Caco-2 (cell line): ENCODE results near the gene USP24. TPM values are rescaled to one million over a fixed set of nuclear protein-coding genes. Genes with fewer than 3 reads are reported as not detected.

Experiments used
- BruUV-seq: library from RNA; stranded (reverse); fragments of 400-500 nt; replicated peaks from 2 replicates; lab custom pipeline; 2021; lab: Mats Ljungman, UMichigan
- CTCF ChIA-PET: fragments of 300-600 bp; sonication (Branson Sonifier 250); formaldehyde crosslinking; loops from one replicate; lab custom pipeline; 2022; ENCODE audit warnings: antibody characterized with exemption; lab: Charles Lee
- POLR2A ChIA-PET: fragments of 300-600 bp; sonication (Branson Sonifier 250); formaldehyde crosslinking; loops from one replicate; lab custom pipeline; 2022; ENCODE audit warnings: antibody characterized with exemption; lab: Charles Lee
- DNase-seq, 2 experiments: peaks; one replicate each; pipeline versions ENCODE4 v3.0.0 to v3.0.0-alpha.2; 2020 to 2022
- H3K27me3 ChIP-seq: replicated peaks from 2 replicates; pipeline ENCODE4 v1.6.0; 2011; ENCODE audit warnings: low read length; ENCODE audit not compliant: control insufficient read depth, insufficient read depth
- H3K36me3 ChIP-seq: 2 replicates; pipeline ENCODE4 v1.5.1; 2011; ENCODE audit warnings: low read length; ENCODE audit not compliant: control insufficient read depth, insufficient read depth
- H3K4me1 ChIP-seq: fragments of 250-450 bp; sonication (Bioruptor Pico); 2 replicates; pipeline ENCODE4 v1.5.1; 2020; ENCODE audit warnings: mild to moderate bottlenecking
- H3K4me3 ChIP-seq: 2 replicates; pipeline ENCODE4 v1.5.1; 2011; ENCODE audit warnings: low read depth, mild to moderate bottlenecking, control low read depth, low read length
- H3K9me3 ChIP-seq: fragments of 250-450 bp; sonication (Bioruptor Pico); 2 replicates; pipeline ENCODE4 v1.5.1; 2020; ENCODE audit warnings: mild to moderate bottlenecking, moderate library complexity
- H3K27ac Mint-ChIP-seq: one replicate; pipeline ENCODE4 v1.8.0; 2022; ENCODE audit warnings: mixed read lengths; ENCODE audit not compliant: unreplicated experiment
- H3K27me3 Mint-ChIP-seq: one replicate; pipeline ENCODE4 v1.8.0; 2022; ENCODE audit warnings: mixed read lengths; ENCODE audit not compliant: insufficient read depth, unreplicated experiment
- H3K36me3 Mint-ChIP-seq: one replicate; pipeline ENCODE4 v1.8.0; 2022; ENCODE audit warnings: mild to moderate bottlenecking, mixed read lengths; ENCODE audit not compliant: insufficient read depth, unreplicated experiment
- H3K4me1 Mint-ChIP-seq: one replicate; pipeline ENCODE4 v1.8.0; 2022; ENCODE audit warnings: low read depth, mixed read lengths; ENCODE audit not compliant: unreplicated experiment
- H3K4me3 Mint-ChIP-seq: one replicate; pipeline ENCODE4 v1.8.0; 2022; ENCODE audit warnings: mild to moderate bottlenecking, moderate library complexity, mixed read lengths; ENCODE audit not compliant: unreplicated experiment
- H3K9me3 Mint-ChIP-seq: one replicate; pipeline ENCODE4 v1.8.0; 2022; ENCODE audit warnings: mixed read lengths; ENCODE audit not compliant: unreplicated experiment
- intact Hi-C: fragments of 100-400 bp; cut with micrococcal nuclease; formaldehyde crosslinking; loops from one replicate; pipeline ENCODE4 v1.10.0; 2022; ENCODE audit not compliant: unreplicated experiment
- total RNA-seq: library from RNA; stranded (reverse); gene quantifications from 2 replicates; pipeline ENCODE4 v1.2.3, GENCODE V29; 2022
- TF ChIP-seq, protein P1 (sequence below), 2 experiments: fragments of 200-600 bp in 1 of 2; IDR thresholded peaks; 1 replicate in 1 of 2; 2 replicates in 1 of 2; pipeline versions ENCODE4 v1.5.1 to v1.8.0; 2011 to 2022; ENCODE audit warnings: antibody characterized with exemption in 1 of 2, control low read depth in 1 of 2, inconsistent platforms in 1 of 2, low read depth in 1 of 2, low read length in 1 of 2, mild to moderate bottlenecking in 1 of 2, moderate library complexity in 1 of 2; ENCODE audit not compliant: insufficient read depth in 1 of 2, severe bottlenecking in 1 of 2, unreplicated experiment in 1 of 2

USP24 gene
- total RNA-seq, 1 experiment from 2014 or later, result 34.7 TPM

DNA sequence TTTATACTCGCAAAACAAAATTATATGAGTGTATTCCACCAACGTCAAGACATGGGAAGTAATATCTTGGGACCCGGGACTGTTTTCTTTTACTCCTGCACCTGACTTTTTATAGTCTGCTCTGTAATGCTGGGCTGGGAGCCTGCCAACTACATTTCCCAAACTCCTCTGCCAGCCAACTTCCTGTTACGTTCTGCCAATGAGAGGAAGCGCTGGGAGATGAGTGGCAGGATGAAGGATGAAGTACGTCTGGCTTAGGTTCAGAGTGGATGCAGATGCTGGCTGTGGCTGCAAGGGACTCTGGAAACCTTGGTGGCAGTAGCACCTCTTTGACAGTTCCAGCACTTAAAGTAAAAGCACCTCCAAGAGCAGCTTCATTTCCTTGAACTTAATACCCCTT is 59.6 kb downstream of the USP24 start:
- intact Hi-C loops, result no loop called here
- BruUV-seq, result no TSS peak
- no peaks in the 10 kb centered on the region for H3K9me3 ChIP-seq
- no peak overlapping the region for H3K4me3 ChIP-seq
- no peaks in the 10 kb centered on the region for H3K4me1 ChIP-seq
- Mint-ChIP-seq H3K9me3 (no peaks in the 10 kb centered on the region), H3K4me1 (no peaks in the 10 kb centered on the region), H3K36me3 (peaks cover 47% of the 10 kb centered on the region), H3K4me3 (no peak overlapping the region), H3K27me3 (no peaks in the 10 kb centered on the region), H3K27ac (no peak overlapping the region)
- no peaks in the 10 kb centered on the region for H3K36me3 ChIP-seq
- TF ChIP-seq, protein P1, sequence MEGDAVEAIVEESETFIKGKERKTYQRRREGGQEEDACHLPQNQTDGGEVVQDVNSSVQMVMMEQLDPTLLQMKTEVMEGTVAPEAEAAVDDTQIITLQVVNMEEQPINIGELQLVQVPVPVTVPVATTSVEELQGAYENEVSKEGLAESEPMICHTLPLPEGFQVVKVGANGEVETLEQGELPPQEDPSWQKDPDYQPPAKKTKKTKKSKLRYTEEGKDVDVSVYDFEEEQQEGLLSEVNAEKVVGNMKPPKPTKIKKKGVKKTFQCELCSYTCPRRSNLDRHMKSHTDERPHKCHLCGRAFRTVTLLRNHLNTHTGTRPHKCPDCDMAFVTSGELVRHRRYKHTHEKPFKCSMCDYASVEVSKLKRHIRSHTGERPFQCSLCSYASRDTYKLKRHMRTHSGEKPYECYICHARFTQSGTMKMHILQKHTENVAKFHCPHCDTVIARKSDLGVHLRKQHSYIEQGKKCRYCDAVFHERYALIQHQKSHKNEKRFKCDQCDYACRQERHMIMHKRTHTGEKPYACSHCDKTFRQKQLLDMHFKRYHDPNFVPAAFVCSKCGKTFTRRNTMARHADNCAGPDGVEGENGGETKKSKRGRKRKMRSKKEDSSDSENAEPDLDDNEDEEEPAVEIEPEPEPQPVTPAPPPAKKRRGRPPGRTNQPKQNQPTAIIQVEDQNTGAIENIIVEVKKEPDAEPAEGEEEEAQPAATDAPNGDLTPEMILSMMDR (IDR thresholded peaks at IDR 0.05; ENCODE audit: insufficient read depth in 1 of 2, low read depth in 1 of 2, low read length in 1 of 2, severe bottlenecking in 1 of 2, unreplicated experiment in 1 of 2), result no peak
- CTCF ChIA-PET, result no interaction called here
- no peak for DNase-seq
- POLR2A ChIA-PET, result no interaction called here
- H3K27me3 ChIP-seq, result no peaks in the 10 kb centered on the region

DNA sequence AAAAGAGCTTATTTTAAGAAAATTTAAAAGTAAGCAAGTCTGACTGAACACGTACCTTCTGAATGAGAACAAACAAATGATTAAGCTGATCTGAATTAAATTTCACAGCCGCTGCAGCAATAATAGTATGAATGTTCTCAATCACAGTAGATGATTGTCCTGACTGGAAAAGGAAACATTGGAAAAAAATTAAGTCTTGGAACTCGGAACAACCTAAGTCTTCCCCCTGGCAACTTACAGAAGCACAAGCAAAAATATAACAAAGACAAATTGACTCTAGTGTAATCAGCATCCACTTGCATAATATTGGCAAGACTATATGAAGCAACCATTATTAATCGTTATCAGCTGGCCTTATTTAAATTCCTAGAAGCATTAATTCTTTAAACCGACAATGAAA is 60.5 kb downstream of the USP24 start:
- no peak overlapping the region for H3K4me3 Mint-ChIP-seq
- CTCF ChIA-PET, result interaction anchor here (2.5 kb wide), 1 partner anchor 11 kb away, joined by 6 read pairs; no protein-coding TSS in a partner anchor
- intact Hi-C loops, result no loop called here

DNA sequence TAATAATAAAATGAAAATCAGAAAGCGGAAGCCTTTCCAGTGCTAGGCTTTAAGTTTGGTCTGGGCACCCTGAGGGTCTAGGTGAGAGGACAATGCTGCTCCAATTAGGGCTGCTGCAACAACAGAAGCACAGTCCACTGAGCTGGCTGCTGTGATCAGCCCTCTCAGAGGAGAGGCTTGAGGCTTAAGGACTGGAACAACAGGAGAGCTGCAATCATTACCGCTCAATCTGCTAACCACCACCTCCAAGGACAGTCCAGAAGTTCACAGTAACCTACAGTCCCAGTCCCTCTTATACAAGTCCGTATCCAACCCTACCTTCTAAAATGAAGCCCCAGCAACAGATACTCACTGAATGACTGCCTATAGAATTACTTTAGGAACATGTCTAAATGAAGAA is 62.1 kb downstream of the USP24 start:
- Mint-ChIP-seq H3K27ac (no peak overlapping the region), H3K9me3 (no peaks in the 10 kb centered on the region), H3K36me3 (peaks cover 41% of the 10 kb centered on the region), H3K4me3 (no peak overlapping the region), H3K4me1 (no peaks in the 10 kb centered on the region), H3K27me3 (no peaks in the 10 kb centered on the region)
- CTCF ChIA-PET, result interaction anchor here (2.5 kb wide), 1 partner anchor 9 kb away, joined by 6 read pairs; no protein-coding TSS in a partner anchor
- no peaks in the 10 kb centered on the region for H3K36me3 ChIP-seq
- no TSS peak for BruUV-seq
- intact Hi-C loops, result no loop called here
- no peaks in the 10 kb centered on the region for H3K27me3 ChIP-seq
- TF ChIP-seq, protein P1 (IDR thresholded peaks at IDR 0.05; ENCODE audit: insufficient read depth in 1 of 2, low read depth in 1 of 2, low read length in 1 of 2, severe bottlenecking in 1 of 2, unreplicated experiment in 1 of 2), result no peak
- no peaks in the 10 kb centered on the region for H3K9me3 ChIP-seq
- H3K4me1 ChIP-seq, result no peaks in the 10 kb centered on the region
- DNase-seq, result no peak
- POLR2A ChIA-PET, result no interaction called here
- no peak overlapping the region for H3K4me3 ChIP-seq

More for the DNA sequence above, 60.5 kb downstream of the USP24 start:
- BruUV-seq, result no TSS peak
- TF ChIP-seq, protein P1 (IDR thresholded peaks at IDR 0.05; ENCODE audit: insufficient read depth in 1 of 2, low read depth in 1 of 2, low read length in 1 of 2, severe bottlenecking in 1 of 2, unreplicated experiment in 1 of 2), result no peak
- POLR2A ChIA-PET, result no interaction called here
- Mint-ChIP-seq H3K9me3 (no peaks in the 10 kb centered on the region), H3K4me1 (no peaks in the 10 kb centered on the region), H3K36me3 (peaks cover 47% of the 10 kb centered on the region), H3K27ac (no peak overlapping the region), H3K27me3 (no peaks in the 10 kb centered on the region)
- Histone ChIP-seq H3K36me3 (no peaks in the 10 kb centered on the region), H3K9me3 (no peaks in the 10 kb centered on the region), H3K4me1 (no peaks in the 10 kb centered on the region), H3K27me3 (no peaks in the 10 kb centered on the region), H3K4me3 (no peak overlapping the region)
- DNase-seq, result no peak
